Mononuclear cell (primary cell): ENCODE results near the gene KIAA0319L. TPM values are rescaled to one million over a fixed set of nuclear protein-coding genes. Genes with fewer than 3 reads are reported as not detected.

Experiments used
- H3K27me3 ChIP-seq: 2 replicates; pipeline ENCODE4 v1.6.0; 2011; ENCODE audit warnings: low read length, control low read depth; ENCODE audit not compliant: insufficient read depth
- H3K4me1 ChIP-seq: 2 replicates; pipeline ENCODE4 v1.5.1; 2011; ENCODE audit warnings: mild to moderate bottlenecking, low read length, control low read depth; ENCODE audit not compliant: insufficient read depth
- H3K4me3 ChIP-seq: 2 replicates; pipeline ENCODE4 v1.5.1; 2011; ENCODE audit warnings: mild to moderate bottlenecking, low read length, moderate library complexity
- H3K9me3 ChIP-seq: 2 replicates; pipeline ENCODE4 v1.5.1; 2011; ENCODE audit warnings: low read depth, mild to moderate bottlenecking, control low read depth, low read length
- total RNA-seq: library from RNA; depleted of rRNA; stranded (reverse); fragments of >200 nt; gene quantifications from one replicate; pipeline ENCODE4 v1.2.3, GENCODE V29; 2012

The KIAA0319L gene
- total RNA-seq, 1 donor: 29.1 TPM

- peaks cover 10% of the 10 kb centered on the region for H3K4me1 ChIP-seq
- H3K4me3 ChIP-seq: no peak overlapping the region
- no peaks in the 10 kb centered on the region for H3K27me3 ChIP-seq
- no peaks in the 10 kb centered on the region for H3K9me3 ChIP-seq
Measured at GRCh38 chr1:35407743-35408142, 149.5 kb downstream of the KIAA0319L start.

GRCh38 chr1:35406103-35406502 is 151.1 kb downstream of the KIAA0319L start:
- no peaks in the 10 kb centered on the region for H3K9me3 ChIP-seq

DNA sequence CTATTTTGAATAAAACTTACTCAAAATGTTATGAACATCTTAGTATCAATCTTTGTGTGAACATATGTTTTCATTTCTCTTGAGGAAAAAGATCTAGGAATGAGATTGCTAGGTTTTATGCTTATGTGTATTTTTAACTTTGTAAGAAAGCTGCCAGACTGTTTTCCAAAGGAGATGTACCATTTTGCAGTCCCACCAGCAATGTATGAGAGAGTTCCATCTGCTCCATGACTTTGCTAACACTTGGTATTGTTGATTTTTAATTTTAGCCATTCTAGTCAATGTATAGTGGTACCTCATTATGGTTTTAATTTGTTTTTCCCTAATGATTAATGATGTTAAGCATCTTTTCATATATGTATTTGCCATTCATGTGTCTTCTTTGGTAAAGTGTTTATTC is 156.2 kb downstream of the KIAA0319L start:
- H3K4me1 ChIP-seq: no peaks in the 10 kb centered on the region
- no peaks in the 10 kb centered on the region for H3K27me3 ChIP-seq
- H3K9me3 ChIP-seq: no peaks in the 10 kb centered on the region
- H3K4me3 ChIP-seq: no peak overlapping the region

More at GRCh38 chr1:35406103-35406502, 151.1 kb downstream of the KIAA0319L start:
- Histone ChIP-seq H3K4me1 (peaks cover 5% of the 10 kb centered on the region), H3K27me3 (no peaks in the 10 kb centered on the region), H3K4me3 (no peak overlapping the region)

DNA sequence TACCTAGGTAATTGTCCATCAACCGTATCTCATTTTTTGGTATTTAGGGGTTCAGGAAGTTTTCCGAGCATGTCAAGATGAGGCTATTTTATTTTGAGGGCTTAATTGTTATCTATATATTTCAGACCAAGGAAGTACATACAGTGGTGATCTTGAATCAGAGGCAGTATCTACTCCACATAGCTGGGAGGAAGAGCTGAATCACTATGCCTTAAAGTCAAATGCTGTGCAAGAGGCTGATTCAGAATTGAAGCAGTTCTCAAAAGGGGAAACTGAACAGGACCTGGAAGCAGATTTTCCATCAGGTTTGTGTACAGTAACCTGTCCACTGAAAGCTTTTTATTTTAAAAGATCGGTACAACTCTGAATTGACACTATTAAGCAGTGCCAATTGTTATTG is 158.5 kb downstream of the KIAA0319L start:
- Histone ChIP-seq H3K27me3 (no peaks in the 10 kb centered on the region), H3K9me3 (no peaks in the 10 kb centered on the region), H3K4me1 (no peaks in the 10 kb centered on the region), H3K4me3 (no peak overlapping the region)

DNA sequence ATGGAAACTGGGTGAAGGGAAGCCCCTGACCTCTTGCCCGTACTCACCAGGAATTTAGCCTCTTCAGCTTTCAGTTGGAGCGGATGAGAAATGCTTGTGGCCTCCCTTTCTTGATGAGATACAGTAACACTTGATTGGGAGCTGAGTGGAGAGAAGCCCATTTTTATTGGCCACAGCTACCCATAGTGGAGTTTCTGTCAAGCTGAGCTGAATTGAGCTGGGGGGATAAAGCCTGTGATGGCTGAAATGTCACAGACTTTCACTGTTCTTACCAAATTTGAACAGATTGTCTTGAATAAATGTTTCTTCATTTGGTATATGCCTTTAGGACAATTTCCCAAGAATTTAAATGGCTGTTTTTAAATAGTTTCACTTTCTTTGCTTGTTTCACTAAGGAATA is 162.8 kb downstream of the KIAA0319L start:
- Histone ChIP-seq H3K4me3 (no peak overlapping the region), H3K4me1 (peaks cover 5% of the 10 kb centered on the region), H3K27me3 (no peaks in the 10 kb centered on the region), H3K9me3 (no peaks in the 10 kb centered on the region)

DNA sequence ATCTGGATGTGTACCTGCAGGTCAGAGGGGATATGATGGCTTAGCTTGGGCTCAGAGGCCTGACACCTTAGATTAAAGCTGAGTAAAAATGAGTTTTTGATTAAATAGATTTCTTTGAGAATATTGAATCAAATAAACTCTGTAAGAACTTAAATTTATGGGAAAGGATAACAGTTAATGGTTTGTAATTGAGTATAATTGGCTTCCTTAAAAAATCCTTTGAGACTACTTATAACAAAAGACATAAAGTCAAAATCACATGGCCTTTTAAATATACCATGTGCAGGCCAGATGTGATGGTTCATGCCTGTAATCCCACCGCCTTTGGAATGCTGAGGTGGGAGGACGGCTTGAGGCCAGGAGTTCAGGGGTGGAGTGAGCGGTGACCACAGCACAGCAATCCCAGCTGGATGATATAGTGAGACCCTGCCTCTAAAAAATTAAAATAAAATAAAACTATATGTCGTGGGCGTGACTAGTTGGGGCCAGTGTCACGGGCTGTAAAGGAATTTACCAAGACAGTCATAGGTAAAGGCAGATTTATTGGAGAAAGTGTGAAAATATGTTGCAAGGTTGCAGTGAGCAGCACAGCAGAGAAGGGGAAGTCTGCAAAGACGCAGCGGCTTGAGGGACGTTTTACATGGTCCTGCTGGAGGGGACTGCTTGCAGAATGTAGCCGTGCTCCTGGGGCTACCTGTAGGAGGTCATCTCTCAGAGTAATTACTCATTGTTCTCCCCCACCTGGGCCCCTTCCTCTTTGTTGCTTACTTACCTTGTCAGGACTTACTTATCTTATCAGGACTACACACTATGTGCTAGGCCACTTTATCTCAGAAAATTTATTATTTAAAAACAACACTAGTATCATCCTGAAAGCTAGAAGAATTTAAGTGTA is 166.4 kb downstream of the KIAA0319L start:
- H3K27me3 ChIP-seq: no peaks in the 10 kb centered on the region
- no peak overlapping the region for H3K4me3 ChIP-seq
- H3K9me3 ChIP-seq: no peaks in the 10 kb centered on the region
- H3K4me1 ChIP-seq: peaks cover 8% of the 10 kb centered on the region

DNA sequence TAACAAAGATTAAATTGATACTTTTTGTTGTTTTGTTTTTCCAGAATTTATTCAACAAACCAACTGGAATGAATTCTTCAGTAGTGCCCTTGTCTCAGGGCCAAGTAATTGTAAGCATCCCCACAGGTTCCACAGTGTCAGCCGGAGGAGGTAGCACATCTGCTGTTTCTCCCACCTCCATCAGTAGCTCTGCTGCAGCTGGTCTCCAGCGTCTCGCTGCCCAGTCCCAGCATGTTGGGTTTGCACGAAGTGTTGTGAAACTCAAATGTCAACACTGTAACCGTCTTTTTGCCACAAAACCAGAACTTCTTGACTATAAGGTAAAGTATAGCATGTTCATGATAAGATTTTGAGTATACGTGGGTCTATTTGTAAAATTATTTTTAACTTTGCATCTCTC is 170.2 kb downstream of the KIAA0319L start:
- H3K27me3 ChIP-seq: no peaks in the 10 kb centered on the region
- no peak overlapping the region for H3K4me3 ChIP-seq
- H3K4me1 ChIP-seq: peaks cover 8% of the 10 kb centered on the region
- no peaks in the 10 kb centered on the region for H3K9me3 ChIP-seq

DNA sequence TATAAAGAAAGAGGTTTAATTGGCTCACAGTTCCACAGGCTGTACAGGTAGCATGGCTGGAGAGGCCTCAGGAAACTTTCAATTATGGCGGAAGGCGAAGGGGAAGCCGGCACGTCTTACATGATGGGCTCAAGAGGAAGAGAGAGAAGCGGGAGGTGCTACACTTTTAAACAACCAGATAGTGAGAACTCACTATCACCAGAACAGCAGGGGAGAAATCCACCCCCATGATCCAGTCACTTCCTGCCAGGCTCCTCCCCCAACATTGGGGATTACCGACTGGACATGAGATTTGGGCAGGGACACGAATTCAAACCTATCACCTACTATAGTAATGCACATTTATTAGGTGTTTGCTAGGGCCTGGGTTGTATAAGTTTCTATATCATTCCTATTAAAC is 170.9 kb downstream of the KIAA0319L start:
- H3K27me3 ChIP-seq: no peaks in the 10 kb centered on the region
- no peak overlapping the region for H3K4me3 ChIP-seq
- no peaks in the 10 kb centered on the region for H3K9me3 ChIP-seq
- H3K4me1 ChIP-seq: peaks cover 8% of the 10 kb centered on the region

Other genes with a start within 250 kb of the KIAA0319L start
- 4.0 TPM for gene NCDN, start 396 bp upstream of the KIAA0319L start, total RNA-seq
- gene TFAP2E, start 15.9 kb upstream of the KIAA0319L start, total RNA-seq: 0.52 TPM
- 17.2 TPM for gene PSMB2, start 84.1 kb upstream of the KIAA0319L start, total RNA-seq
- 1.8 TPM for gene C1orf216, start 161.5 kb upstream of the KIAA0319L start, total RNA-seq
- 0.73 TPM for gene CLSPN, start 212.6 kb upstream of the KIAA0319L start, total RNA-seq